HepG2 (cell line): ENCODE measurements around the gene MAB21L4. TPM values are rescaled to one million over a fixed set of nuclear protein-coding genes. Genes with fewer than 3 reads are reported as not detected.

Source experiments
- ATAC-seq: fragments of 200-7000 bp; cut with Tn5 transposase; 3 replicates; pipeline ENCODE4 v1.9.1; 2020; ENCODE audit warnings: mild to moderate bottlenecking, moderate library complexity
- BruUV-seq: library from RNA; stranded (reverse); fragments of 400-500 nt; replicated peaks from 2 replicates; lab custom pipeline; 2021; lab: Mats Ljungman, UMichigan
- CTCF ChIA-PET: fragments of 300-600 bp; formaldehyde crosslinking; extraction: SDS; loops from one replicate; lab custom pipeline; 2021; ENCODE audit warnings: low total read pairs, inconsistent platforms, low intra/inter-chr PET ratio; lab: Yijun Ruan, JAX
- POLR2A ChIA-PET: fragments of 350-600 bp; sonication (Branson Sonifier 250); formaldehyde crosslinking; loops from one replicate; lab custom pipeline; 2020; ENCODE audit warnings: antibody characterized with exemption, inconsistent platforms; lab: Yijun Ruan, JAX
- DNase-seq: peaks from one replicate; pipeline ENCODE4 v3.0.0-alpha.2; 2015; ENCODE audit warnings: low spot score
- FAIRE-seq: peaks from 3 replicates; lab custom pipeline; 2011; peaks lifted over from hg19 to GRCh38; lab: Jason Lieb, UNC
- H2AFZ ChIP-seq: one replicate; pipeline ENCODE4 v1.6.1; 2011; ENCODE audit warnings: low read length, inconsistent platforms
- H3K27ac ChIP-seq: fragments of 300-600 bp; 3 replicates; pipeline ENCODE4 v1.8.0; 2011; ENCODE audit warnings: mixed run types, mild to moderate bottlenecking, mixed read lengths, low read length, inconsistent platforms; ENCODE audit not compliant: insufficient read depth; ENCODE audit errors: extremely low read length
- H3K27me3 ChIP-seq, 2 experiments: fragments of 200-600 bp in 1 of 2; 2 replicates in 1 of 2; 3 replicates in 1 of 2; pipeline versions ENCODE4 v1.6.0 to v1.8.0; 2011; ENCODE audit warnings: low read length in 2 of 2, mild to moderate bottlenecking in 2 of 2, moderate library complexity in 2 of 2, inconsistent platforms in 1 of 2; ENCODE audit not compliant: insufficient read depth in 2 of 2, control insufficient read depth in 1 of 2
- H3K36me3 ChIP-seq, 2 experiments: fragments of 200-600 bp in 1 of 2; replicated peaks in 1 of 2; 2 replicates in 1 of 2; 3 replicates in 1 of 2; pipeline versions ENCODE4 v1.5.1 to v1.8.0; 2011; ENCODE audit warnings: low read length in 2 of 2, inconsistent platforms in 1 of 2; ENCODE audit not compliant: insufficient read depth in 2 of 2, control insufficient read depth in 1 of 2
- H3K4me1 ChIP-seq: 2 replicates; pipeline ENCODE4 v1.5.1; 2012; ENCODE audit warnings: low read length, inconsistent platforms; ENCODE audit not compliant: insufficient read depth
- H3K4me2 ChIP-seq: 2 replicates; pipeline ENCODE4 v1.6.0; 2011; ENCODE audit warnings: low read depth, low read length, inconsistent platforms
- H3K4me3 ChIP-seq, 3 experiments: fragments of 200-600 bp in 1 of 3; sonication (generic), shearing (Covaris generic) in 1 of 3; replicated peaks in 1 of 3; 2 replicates each; pipeline ENCODE4 v1.5.1; 2011 to 2016; ENCODE audit warnings: low read length in 3 of 3, inconsistent platforms in 2 of 3, low read depth in 2 of 3, mild to moderate bottlenecking in 2 of 3, control low read depth in 1 of 3, mixed read lengths in 1 of 3; ENCODE audit not compliant: insufficient read depth in 1 of 3
- H3K79me2 ChIP-seq: one replicate; pipeline ENCODE4 v1.6.1; 2011; ENCODE audit warnings: low read length, inconsistent platforms; ENCODE audit not compliant: insufficient read depth
- H3K9ac ChIP-seq: 2 replicates; pipeline ENCODE4 v1.6.0; 2011; ENCODE audit warnings: mild to moderate bottlenecking, low read depth, low read length, inconsistent platforms; ENCODE audit not compliant: insufficient read depth
- H3K9me3 ChIP-seq: 2 replicates; pipeline ENCODE4 v1.5.1; 2012; ENCODE audit warnings: mild to moderate bottlenecking, low read length
- H4K20me1 ChIP-seq: 2 replicates; pipeline ENCODE4 v1.6.0; 2011; ENCODE audit warnings: inconsistent platforms, mild to moderate bottlenecking, low read length, moderate library complexity; ENCODE audit not compliant: insufficient read depth
- CBX5 ChIP-seq: sonication (generic); formaldehyde crosslinking; IDR thresholded peaks from 2 replicates; pipeline ENCODE4 v1.4.0; 2020; ENCODE audit warnings: missing genetic modification reagents, borderline replicate concordance
- FOXA3 ChIP-seq: IDR thresholded peaks from 2 replicates; pipeline ENCODE4 v1.6.1; 2016; ENCODE audit warnings: missing genetic modification reagents, missing compliant biosample characterization
- KDM3A ChIP-seq: IDR thresholded peaks from 2 replicates; pipeline ENCODE4 v1.6.1; 2018; ENCODE audit warnings: low read depth, missing compliant biosample characterization
- MBNL3 ChIP-seq: fragments of 250-450 bp; sonication (Bioruptor Pico); conservative IDR thresholded peaks from 2 replicates; pipeline ENCODE4 v1.8.0; 2022; ENCODE audit warnings: mild to moderate bottlenecking, inconsistent platforms
- RBFOX2 ChIP-seq: fragments of 200-400 bp; formaldehyde crosslinking; IDR thresholded peaks from 2 replicates; pipeline ENCODE4 v1.6.1; 2017; ENCODE audit warnings: low read depth, mild to moderate bottlenecking, low read length
- SRSF4 ChIP-seq: fragments of 200-400 bp; formaldehyde crosslinking; IDR thresholded peaks from one replicate; pipeline ENCODE4 v1.6.1; 2018; ENCODE audit warnings: mild to moderate bottlenecking, low read depth, low read length, moderate library complexity; ENCODE audit not compliant: poor library complexity, severe bottlenecking
- TBP ChIP-seq: sonication (generic); formaldehyde crosslinking; IDR thresholded peaks from 2 replicates; pipeline ENCODE4 v1.5.0; 2020; ENCODE audit warnings: missing genetic modification reagents
- ZNF10 ChIP-seq: sonication (generic); formaldehyde crosslinking; IDR thresholded peaks from 2 replicates; pipeline ENCODE4 v1.4.0; 2020; ENCODE audit warnings: mild to moderate bottlenecking, low read depth, missing genetic modification reagents, borderline replicate concordance
- ZNF143 ChIP-seq: sonication (generic); formaldehyde crosslinking; IDR thresholded peaks from 2 replicates; pipeline ENCODE4 v1.4.0; 2020; ENCODE audit warnings: missing genetic modification reagents
- ZNF549 ChIP-seq: sonication (generic); formaldehyde crosslinking; IDR thresholded peaks from 2 replicates; pipeline ENCODE4 v1.5.0; 2020; ENCODE audit warnings: missing genetic modification reagents
- ZNF775 ChIP-seq: sonication (generic); formaldehyde crosslinking; IDR thresholded peaks from 2 replicates; pipeline ENCODE4 v1.4.0; 2020; ENCODE audit warnings: missing genetic modification reagents, mild to moderate bottlenecking, moderate library complexity, borderline replicate concordance
- WGBS: methylation state at CpG from one replicate; pipeline ENCODE4 v1.1.6; 2017; ENCODE audit warnings: low lambda C conversion rate; 5-methylcytosine and 5-hydroxymethylcytosine counted together
- in situ Hi-C: cut with HindIII; loops from 2 replicates; pipeline ENCODE4 v1.10.0; 2017; ENCODE audit warnings: low pct_unique_long_range_greater_than_20kb; ENCODE audit not compliant: extremely low pct_ligation_motif_present
- intact Hi-C: fragments of 100-400 bp; cut with micrococcal nuclease; formaldehyde crosslinking; loops from one replicate; pipeline ENCODE4 v1.10.0; 2022; ENCODE audit not compliant: unreplicated experiment
- polyA plus RNA-seq, 8 experiments: library from polyadenylated mRNA; depleted of rRNA in 3 of 8; stranded (reverse) in 7 of 8; unstranded in 1 of 8; fragments of >200 nt; fragmentation: Illumina TruSeq in 4 of 8; extraction: Trizol in 4 of 8; gene quantifications; 2 replicates each; pipeline versions ENCODE4 v1.2.1 to v1.2.3, GENCODE V29; 2011 to 2016; ENCODE audit warnings: low read depth in 4 of 8, missing spikeins in 1 of 8, mixed read lengths in 1 of 8; ENCODE audit not compliant: insufficient read depth in 1 of 8
- total RNA-seq, 5 experiments: library from RNA; depleted of rRNA; stranded (reverse); fragments of >200 nt; fragmentation: Illumina TruSeq; extraction: Trizol; gene quantifications; 2 replicates each; pipeline ENCODE4 v1.2.3, GENCODE V29; 2016; ENCODE audit warnings: low read depth in 1 of 5
- TF ChIP-seq, protein P1 (sequence below): sonication (generic); formaldehyde crosslinking; IDR thresholded peaks from 2 replicates; pipeline ENCODE4 v1.4.0; 2020; ENCODE audit warnings: missing genetic modification reagents

Gene MAB21L4
- total and polyA plus RNA-seq, 2 of the 13 experiments (the other 11 are each of a cell fraction or from before 2014, with no cell fraction given): 3.0 to 14.0 TPM

DNA sequence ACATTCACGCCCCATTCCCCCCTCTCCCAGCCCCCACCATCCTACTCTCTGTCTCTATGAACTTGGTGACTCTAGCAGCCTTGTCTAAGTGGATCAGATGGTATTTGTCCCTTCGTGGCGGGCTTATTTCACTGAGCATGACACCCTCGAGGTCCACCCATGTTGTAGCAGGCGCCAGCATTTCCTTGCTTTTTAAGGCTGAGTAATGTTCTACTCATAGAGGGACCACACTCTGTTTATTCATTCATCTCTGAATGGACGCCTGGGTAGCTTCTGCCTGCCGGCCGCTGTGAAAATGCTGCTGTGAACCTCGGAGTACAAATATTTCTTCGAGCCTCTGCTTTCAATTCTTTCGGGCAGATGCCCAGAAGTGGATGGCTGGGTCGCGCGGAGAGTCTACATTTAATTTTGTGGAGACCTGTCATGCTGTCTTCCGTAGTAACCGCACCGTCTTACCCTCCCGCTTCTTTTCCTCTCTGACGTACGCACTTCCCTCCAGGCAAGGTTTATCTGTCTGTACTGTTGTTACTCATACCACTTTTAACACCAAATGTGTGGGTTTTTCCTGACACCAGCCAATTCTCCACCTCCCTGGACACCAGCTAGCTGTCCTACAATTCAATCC is 15.8 kb upstream of the MAB21L4 start:
- in situ Hi-C loops (no loop called here), intact Hi-C loops (loop anchor here (2.0 kb wide), 1 partner anchor 55 kb away; no protein-coding TSS in a partner anchor)
- no peaks in the 10 kb centered on the region for H3K79me2 ChIP-seq
- DNase-seq: no peak
- no peak overlapping the region for H3K27ac ChIP-seq
- ChIA-PET CTCF (no interaction called here), POLR2A (interaction anchor here (3.0 kb wide), 1 partner anchor 55 kb away, joined by 10 read pairs; no protein-coding TSS in a partner anchor)
- H2AFZ ChIP-seq: no peak overlapping the region
- no peaks in the 10 kb centered on the region for H3K36me3 ChIP-seq
- BruUV-seq: no TSS peak
- ATAC-seq: no peak
- WGBS: 58% methylated on average over 19 of the region's 20 CpGs
- no peak overlapping the region for H3K4me2 ChIP-seq
- H3K9me3 ChIP-seq: no peaks in the 10 kb centered on the region
- H3K9ac ChIP-seq: no peak overlapping the region
- H4K20me1 ChIP-seq: no peaks in the 10 kb centered on the region
- no peak for TF ChIP-seq FOXA3
- TF ChIP-seq TBP (CRISPR knock-in tag): no peak
- TF ChIP-seq RBFOX2: no peak
- H3K4me3 ChIP-seq: no peak overlapping the region
- peaks cover 8 to 63% of the 10 kb centered on the region in 2 experiments; a peak in 4 of 5 replicates for H3K27me3 ChIP-seq
- no peak for FAIRE-seq
- H3K4me1 ChIP-seq: peaks cover 37% of the 10 kb centered on the region

DNA sequence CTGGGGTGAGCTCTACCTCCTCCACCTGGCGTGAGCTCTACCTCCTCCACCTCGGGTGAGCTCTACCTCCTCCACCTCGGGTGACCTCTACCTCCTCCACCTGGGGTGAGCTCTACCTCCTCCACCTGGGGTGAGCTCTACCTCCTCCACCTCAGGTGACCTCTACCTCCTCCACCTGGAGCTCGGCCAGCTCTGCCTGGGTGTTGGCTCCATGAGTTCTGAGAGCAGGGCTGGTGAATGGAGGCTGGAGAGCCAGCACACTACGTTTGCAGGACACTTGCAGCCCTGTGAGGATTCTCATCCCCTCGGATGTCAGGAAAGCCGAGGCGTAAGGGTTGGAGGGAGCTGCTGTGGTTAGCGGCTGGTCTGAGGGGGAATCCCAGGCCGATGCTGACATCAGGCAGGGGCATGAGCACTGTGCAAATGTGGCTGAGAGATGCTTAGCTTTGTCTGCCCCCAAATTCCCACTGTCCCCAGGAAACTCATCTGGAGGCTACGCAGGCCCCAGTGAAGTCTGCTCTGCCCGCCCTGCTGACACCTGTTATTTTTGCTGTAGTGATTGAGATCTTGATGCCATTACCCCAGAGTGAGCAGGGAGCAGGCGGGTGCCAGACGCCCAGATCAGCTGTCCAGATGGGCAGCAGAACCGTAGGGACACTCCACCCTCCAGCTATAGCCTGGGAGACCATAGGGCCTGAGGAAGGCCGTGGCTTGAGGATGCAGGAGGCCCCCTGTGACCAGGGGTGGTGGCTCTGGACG is 13.4 kb upstream of the MAB21L4 start:
- Histone ChIP-seq H3K4me3 (no peak overlapping the region), H3K9ac (no peak overlapping the region), H3K27me3 (peaks cover 19 to 76% of the 10 kb centered on the region in 2 experiments), H3K79me2 (no peaks in the 10 kb centered on the region), H3K4me1 (peaks cover 58% of the 10 kb centered on the region), H4K20me1 (no peaks in the 10 kb centered on the region), H3K9me3 (no peaks in the 10 kb centered on the region), H3K4me2 (no peak overlapping the region), H2AFZ (no peak overlapping the region), H3K27ac (no peak overlapping the region), H3K36me3 (no peaks in the 10 kb centered on the region)
- in situ Hi-C loops (no loop called here), intact Hi-C loops (loop anchor here (2.0 kb wide), 1 partner anchor 59 kb away; no protein-coding TSS in a partner anchor)
- WGBS: 17% methylated on average over 15 of the region's 17 CpGs
- ATAC-seq (no peak), DNase-seq (no peak), FAIRE-seq (no peak)
- ChIA-PET POLR2A (no interaction called here), CTCF (no interaction called here)
- BruUV-seq: no TSS peak
- TF ChIP-seq CBX5 (no peak), KDM3A (no peak), ZNF143 (CRISPR knock-in tag) (no peak), MBNL3 (no peak), ZNF549 (CRISPR knock-in tag) (no peak), ZNF10 (CRISPR knock-in tag) (no peak), ZNF775 (no peak), SRSF4 (no peak)
- TF ChIP-seq, protein P1, sequence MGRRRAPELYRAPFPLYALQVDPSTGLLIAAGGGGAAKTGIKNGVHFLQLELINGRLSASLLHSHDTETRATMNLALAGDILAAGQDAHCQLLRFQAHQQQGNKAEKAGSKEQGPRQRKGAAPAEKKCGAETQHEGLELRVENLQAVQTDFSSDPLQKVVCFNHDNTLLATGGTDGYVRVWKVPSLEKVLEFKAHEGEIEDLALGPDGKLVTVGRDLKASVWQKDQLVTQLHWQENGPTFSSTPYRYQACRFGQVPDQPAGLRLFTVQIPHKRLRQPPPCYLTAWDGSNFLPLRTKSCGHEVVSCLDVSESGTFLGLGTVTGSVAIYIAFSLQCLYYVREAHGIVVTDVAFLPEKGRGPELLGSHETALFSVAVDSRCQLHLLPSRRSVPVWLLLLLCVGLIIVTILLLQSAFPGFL (CRISPR knock-in tag): no peak
